HG02571 (cell line): Measurements from ENCODE around the gene OR1N1.
"Not testable (repeated sequence)": the region's sequence is repeated elsewhere in the genome, so short reads cannot be mapped to it uniquely, and the experiment has no call there.

Experiments
- ATAC-seq: cut with Tn5 transposase; IDR thresholded peaks from one replicate; pipeline ENCODE4 v1.9.1; 2021; ENCODE audit warnings: mild to moderate bottlenecking, moderate library complexity; ENCODE audit not compliant: unreplicated experiment

Gene OR1N1

GRCh38 chr9:122527193-122527592, at the start of gene OR1N1:
Gene OR1N1, minus strand, starts transcription at chr9:122527293. Its CDS starts 0 bp downstream, at chr9:122527293.
- ATAC-seq, result no peak

- no peak for ATAC-seq
These were observed 45.4 kb upstream of the OR1N1 start for GRCh38 chr9:122572456-122572855.

- no peak for ATAC-seq
These were observed 40.8 kb upstream of the OR1N1 start for GRCh38 chr9:122567901-122568300.

GRCh38 chr9:122562134-122562760, 35.2 kb upstream of the OR1N1 start:
- no peak for ATAC-seq

GRCh38 chr9:122561446-122561845, 34.4 kb upstream of the OR1N1 start:
- no peak for ATAC-seq

- no peak for ATAC-seq
These were observed 25.7 kb upstream of the OR1N1 start, which contains the start of gene OR1N2 for GRCh38 chr9:122552812-122553211. Gene OR1N2, plus strand, starts transcription at chr9:122553112. Its CDS starts 100 bp downstream, at chr9:122553212.

GRCh38 chr9:122551371-122551770, 24.3 kb upstream of the OR1N1 start:
- no peak for ATAC-seq

- no peak for ATAC-seq
These were observed 19.1 kb upstream of the OR1N1 start for GRCh38 chr9:122546196-122546595.

GRCh38 chr9:122538757-122539156, 11.7 kb upstream of the OR1N1 start:
- ATAC-seq, result no peak

- ATAC-seq, result not testable (repeated sequence)
These were observed 10.0 kb upstream of the OR1N1 start for GRCh38 chr9:122537066-122537465.

- no peak for ATAC-seq
These were observed 9.0 kb upstream of the OR1N1 start for GRCh38 chr9:122536134-122536533.

GRCh38 chr9:122531157-122531556, 4.1 kb upstream of the OR1N1 start:
- not testable (repeated sequence) for ATAC-seq

- no peak for ATAC-seq
These were observed 491 bp downstream of the OR1N1 start for GRCh38 chr9:122526602-122527001.

GRCh38 chr9:122519376-122519775, 7.7 kb downstream of the OR1N1 start:
- no peak for ATAC-seq

- ATAC-seq, result no peak
These were observed 8.3 kb downstream of the OR1N1 start, which contains the start of gene OR1J4 for GRCh38 chr9:122518841-122519240. Gene OR1J4, plus strand, starts transcription at chr9:122519141. Its CDS starts 0 bp downstream, at chr9:122519141.

GRCh38 chr9:122518226-122518625, 8.9 kb downstream of the OR1N1 start:
- ATAC-seq, result no peak

GRCh38 chr9:122510502-122510901, 16.6 kb downstream of the OR1N1 start, which contains the start of gene OR1J2:
Gene OR1J2, plus strand, starts transcription at chr9:122510802. Its CDS starts 0 bp downstream, at chr9:122510802.
- ATAC-seq, result no peak

GRCh38 chr9:122506964-122507363, 20.1 kb downstream of the OR1N1 start:
- no peak for ATAC-seq

- ATAC-seq, result no peak
These were observed 28.2 kb downstream of the OR1N1 start for GRCh38 chr9:122498883-122499288.

- no peak for ATAC-seq
These were observed 48.0 kb downstream of the OR1N1 start for GRCh38 chr9:122479062-122479461.

- ATAC-seq, result no peak
These were observed 49.3 kb downstream of the OR1N1 start, which contains the start of gene OR1J1 for GRCh38 chr9:122477826-122478225. Gene OR1J1, minus strand, starts transcription at chr9:122477926. Its CDS starts 0 bp downstream, at chr9:122477926.

- no peak for ATAC-seq
These were observed 49.7 kb downstream of the OR1N1 start for GRCh38 chr9:122477346-122477745.
